ENCODE measurements around the gene TRPC4AP.

GRCh38 chr20:35040646-35041045, 52.0 kb downstream of the TRPC4AP start:
- TF ChIP-seq CTCF (IDR thresholded peaks at IDR 0.05; ENCODE audit: control extremely low read depth in 1 of 3, insufficient read depth in 1 of 3, low read depth in 1 of 3, low read length in 3 of 3) (no peak), POLR2A (IDR thresholded peaks at IDR 0.05; ENCODE audit: control extremely low read depth in 1 of 2, low read depth in 2 of 2, low read length in 2 of 2) (no peak)

Measured in H1 (cell line).